Measurements from ENCODE around the gene RAP1GAP.

RAP1GAP gene

GRCh38 chr1:21665711-21666575 lies 3.2 kb downstream of the RAP1GAP start:
- Histone ChIP-seq H3K4me2 (ENCODE audit: low read length) (no peak overlapping the region), H3K4me1 (ENCODE audit: insufficient read depth, low read length, severe bottlenecking) (no peaks in the 10 kb centered on the region), H3K27ac (ENCODE audit: low read depth, low read length, poor library complexity, severe bottlenecking) (no peak overlapping the region), H3K9me3 (ENCODE audit: low read length) (no peaks in the 10 kb centered on the region), H3K4me3 (ENCODE audit: low read depth, low read length, poor library complexity, severe bottlenecking) (no peak overlapping the region), H2AFZ (ENCODE audit: low read length) (no peak overlapping the region), H3F3A (ENCODE audit: insufficient read depth, low read length) (no peaks in the 10 kb centered on the region), H3K9me2 (ENCODE audit: low read depth, low read length) (no peaks in the 10 kb centered on the region), H3K79me2 (ENCODE audit: insufficient read depth, low read length) (no peaks in the 10 kb centered on the region), H3K27me3 (ENCODE audit: insufficient read depth, low read length) (0 out of 2 replicates have a peak, but pooled peaks cover 3% of the 10 kb centered on the region), H3K9ac (ENCODE audit: low read length) (no peak overlapping the region), H4K20me1 (ENCODE audit: insufficient read depth, low read length) (no peaks in the 10 kb centered on the region), H3K36me3 (ENCODE audit: insufficient read depth, low read length) (no peaks in the 10 kb centered on the region)
- no peak for TF ChIP-seq CTCF (IDR thresholded peaks at IDR 0.05; ENCODE audit: low read length)
- TF ChIP-seq EZH2 (IDR thresholded peaks at IDR 0.05; ENCODE audit: borderline replicate concordance, low read length), result no peak

GRCh38 chr1:21664806-21665588 lies 4.2 kb downstream of the RAP1GAP start:
- no peak for TF ChIP-seq EZH2 (IDR thresholded peaks at IDR 0.05; ENCODE audit: borderline replicate concordance, low read length)
- TF ChIP-seq CTCF (IDR thresholded peaks at IDR 0.05; ENCODE audit: low read length), result no peak

GRCh38 chr1:21663951-21664805 lies 5.0 kb downstream of the RAP1GAP start:
- Histone ChIP-seq H3K9me3 (ENCODE audit: low read length) (no peaks in the 10 kb centered on the region), H4K20me1 (ENCODE audit: insufficient read depth, low read length) (no peaks in the 10 kb centered on the region), H3F3A (ENCODE audit: insufficient read depth, low read length) (no peaks in the 10 kb centered on the region), H3K9ac (ENCODE audit: low read length) (no peak overlapping the region), H3K79me2 (ENCODE audit: insufficient read depth, low read length) (no peaks in the 10 kb centered on the region), H3K27me3 (ENCODE audit: insufficient read depth, low read length) (no peaks in the 10 kb centered on the region), H2AFZ (ENCODE audit: low read length) (no peak overlapping the region), H3K9me2 (ENCODE audit: low read depth, low read length) (no peaks in the 10 kb centered on the region), H3K4me3 (ENCODE audit: low read depth, low read length, poor library complexity, severe bottlenecking) (no peak overlapping the region), H3K4me2 (ENCODE audit: low read length) (no peak overlapping the region), H3K4me1 (ENCODE audit: insufficient read depth, low read length, severe bottlenecking) (no peaks in the 10 kb centered on the region), H3K36me3 (ENCODE audit: insufficient read depth, low read length) (no peaks in the 10 kb centered on the region), H3K27ac (ENCODE audit: low read depth, low read length, poor library complexity, severe bottlenecking) (no peak overlapping the region)
- no peak for TF ChIP-seq CTCF (IDR thresholded peaks at IDR 0.05; ENCODE audit: low read length)
- no peak for TF ChIP-seq EZH2 (IDR thresholded peaks at IDR 0.05; ENCODE audit: borderline replicate concordance, low read length)

More at GRCh38 chr1:21664806-21665588, 4.2 kb downstream of the RAP1GAP start:
- Histone ChIP-seq H3K9ac (ENCODE audit: low read length) (no peak overlapping the region), H3K9me3 (ENCODE audit: low read length) (no peaks in the 10 kb centered on the region), H3K4me2 (ENCODE audit: low read length) (no peak overlapping the region), H4K20me1 (ENCODE audit: insufficient read depth, low read length) (no peaks in the 10 kb centered on the region), H3K4me1 (ENCODE audit: insufficient read depth, low read length, severe bottlenecking) (no peaks in the 10 kb centered on the region), H2AFZ (ENCODE audit: low read length) (no peak overlapping the region), H3K9me2 (ENCODE audit: low read depth, low read length) (no peaks in the 10 kb centered on the region), H3K27ac (ENCODE audit: low read depth, low read length, poor library complexity, severe bottlenecking) (no peak overlapping the region), H3K79me2 (ENCODE audit: insufficient read depth, low read length) (no peaks in the 10 kb centered on the region), H3K36me3 (ENCODE audit: insufficient read depth, low read length) (no peaks in the 10 kb centered on the region), H3F3A (ENCODE audit: insufficient read depth, low read length) (no peaks in the 10 kb centered on the region), H3K27me3 (ENCODE audit: insufficient read depth, low read length) (0 out of 2 replicates have a peak, but pooled peaks cover 3% of the 10 kb centered on the region), H3K4me3 (ENCODE audit: low read depth, low read length, poor library complexity, severe bottlenecking) (no peak overlapping the region)
